Measurements from ENCODE around the gene SARNP. TPM values are rescaled to one million over a fixed set of nuclear protein-coding genes. Genes with fewer than 3 reads are reported as not detected.

Gene SARNP
- total RNA-seq, 3 donors from 2014 or later = 38.7 to 45.9 (median 41.3) TPM

- DNase-seq (no peak), ATAC-seq (no peak)
- Histone ChIP-seq H3K4me1 (ENCODE audit: low read depth) (peaks cover 32% of the 10 kb centered on the region), H3K4me3 (no peak overlapping the region), H3K9me3 (no peaks in the 10 kb centered on the region), H3K36me3 (ENCODE audit: low read depth) (peaks cover 13% of the 10 kb centered on the region)
- intact Hi-C loops (cut with DNase I, micrococcal nuclease) = loop anchor here in 1 of 2 donors (10.0 kb wide), 1 partner anchor 116 kb away; the partner anchor contains the start of gene DGKA
- TF ChIP-seq, protein P1, sequence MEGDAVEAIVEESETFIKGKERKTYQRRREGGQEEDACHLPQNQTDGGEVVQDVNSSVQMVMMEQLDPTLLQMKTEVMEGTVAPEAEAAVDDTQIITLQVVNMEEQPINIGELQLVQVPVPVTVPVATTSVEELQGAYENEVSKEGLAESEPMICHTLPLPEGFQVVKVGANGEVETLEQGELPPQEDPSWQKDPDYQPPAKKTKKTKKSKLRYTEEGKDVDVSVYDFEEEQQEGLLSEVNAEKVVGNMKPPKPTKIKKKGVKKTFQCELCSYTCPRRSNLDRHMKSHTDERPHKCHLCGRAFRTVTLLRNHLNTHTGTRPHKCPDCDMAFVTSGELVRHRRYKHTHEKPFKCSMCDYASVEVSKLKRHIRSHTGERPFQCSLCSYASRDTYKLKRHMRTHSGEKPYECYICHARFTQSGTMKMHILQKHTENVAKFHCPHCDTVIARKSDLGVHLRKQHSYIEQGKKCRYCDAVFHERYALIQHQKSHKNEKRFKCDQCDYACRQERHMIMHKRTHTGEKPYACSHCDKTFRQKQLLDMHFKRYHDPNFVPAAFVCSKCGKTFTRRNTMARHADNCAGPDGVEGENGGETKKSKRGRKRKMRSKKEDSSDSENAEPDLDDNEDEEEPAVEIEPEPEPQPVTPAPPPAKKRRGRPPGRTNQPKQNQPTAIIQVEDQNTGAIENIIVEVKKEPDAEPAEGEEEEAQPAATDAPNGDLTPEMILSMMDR (IDR thresholded peaks at IDR 0.05) = no peak
These were observed 1.4 kb upstream of the SARNP start for GRCh38 chr12:55818886-55819285.

DNA sequence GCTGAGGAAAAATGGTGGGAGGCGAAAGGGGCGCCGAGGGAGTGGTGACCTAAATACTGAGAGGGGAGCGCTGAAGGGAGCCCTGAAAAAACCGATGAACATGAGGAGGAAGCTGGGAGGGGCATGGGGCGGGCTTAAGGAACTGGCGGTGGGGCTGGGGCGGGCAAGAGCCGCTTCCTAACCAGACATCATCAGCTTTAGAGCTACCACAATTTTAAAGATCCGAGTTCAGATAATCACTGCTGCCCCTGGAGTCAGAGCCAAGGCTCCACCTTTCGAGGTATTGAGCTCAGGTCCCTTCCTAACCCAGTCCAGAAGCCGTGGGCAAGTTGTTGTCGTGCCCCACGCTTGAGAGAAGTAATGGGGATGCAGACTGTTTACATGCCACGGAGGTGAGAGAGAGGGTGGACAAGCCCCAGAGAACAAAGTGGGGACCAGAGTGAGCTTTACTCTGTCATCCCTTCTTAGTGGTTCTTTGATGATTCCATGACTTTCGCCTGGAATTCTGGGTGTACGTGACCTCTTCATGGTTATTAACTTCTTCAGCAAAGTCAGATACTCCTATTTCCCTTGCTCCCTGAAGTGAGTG is 710 bp upstream of the SARNP start:
- Histone ChIP-seq H3K4me3 (peak overlapping the region; percentile 67), H3K9me3 (no peaks in the 10 kb centered on the region), H3K36me3 (ENCODE audit: low read depth) (peaks cover 13% of the 10 kb centered on the region), H3K4me1 (ENCODE audit: low read depth) (peaks cover 32% of the 10 kb centered on the region)
- intact Hi-C loops (cut with DNase I, micrococcal nuclease) = loop anchor here in 1 of 2 donors (10.0 kb wide), 1 partner anchor 117 kb away; the partner anchor contains the start of gene DGKA
- TF ChIP-seq, protein P1 (IDR thresholded peaks at IDR 0.05) = no peak
- DNase-seq (no peak), ATAC-seq (peak; percentile 58)

DNA sequence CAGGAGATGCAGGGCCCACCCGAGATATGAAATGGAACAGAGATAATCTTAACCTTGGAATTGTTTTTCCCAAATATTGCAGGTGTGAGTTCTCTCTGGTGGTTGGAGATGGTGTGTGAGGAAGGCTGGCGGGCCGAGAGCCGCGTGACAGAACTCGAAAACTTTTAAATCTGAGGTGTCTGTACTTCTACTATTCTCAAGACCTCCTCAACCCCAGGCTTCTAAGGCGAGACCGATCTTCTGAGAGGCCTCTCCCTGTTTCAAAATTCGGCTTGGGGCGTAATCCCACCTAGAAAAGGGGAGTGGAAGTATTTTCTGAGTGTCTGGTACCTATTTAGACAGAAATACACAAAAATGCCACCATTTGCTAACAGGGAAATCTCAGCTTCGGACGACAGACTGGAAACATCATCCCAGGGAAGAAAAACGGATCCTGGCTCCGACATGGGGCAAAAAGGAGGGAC is 611 bp downstream of the SARNP start:
- peaks cover 32% of the 10 kb centered on the region for H3K4me1 ChIP-seq (ENCODE audit: low read depth)
- no peak for DNase-seq
- ATAC-seq = no peak
- H3K9me3 ChIP-seq = no peaks in the 10 kb centered on the region
- TF ChIP-seq, protein P1 (IDR thresholded peaks at IDR 0.05) = no peak
- H3K36me3 ChIP-seq (ENCODE audit: low read depth) = peaks cover 13% of the 10 kb centered on the region
- intact Hi-C loops (cut with DNase I, micrococcal nuclease) = loop anchor here in 1 of 2 donors (10.0 kb wide), 1 partner anchor 118 kb away; the partner anchor contains the start of gene DGKA
- H3K4me3 ChIP-seq = peak overlapping the region; percentile 67

DNA sequence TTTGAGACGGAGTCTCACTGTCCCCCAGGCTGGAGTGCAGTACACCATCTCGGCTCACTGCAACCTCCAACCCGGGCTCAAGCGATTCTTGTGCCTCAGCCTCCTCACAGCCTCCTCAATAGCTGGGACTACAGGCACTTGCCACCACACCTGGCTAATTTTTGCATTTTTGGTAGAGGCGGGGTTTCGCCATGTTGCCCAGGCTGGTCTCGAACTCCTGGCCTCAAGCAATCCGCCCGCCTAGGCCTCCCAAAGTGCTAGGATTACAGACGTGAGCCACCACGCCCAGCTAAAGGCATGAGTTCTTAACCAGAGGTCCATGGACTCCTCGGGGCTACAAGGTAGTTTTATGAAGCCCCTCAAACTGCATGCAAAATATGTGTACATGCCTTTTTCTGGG is 2.1 kb downstream of the SARNP start:
- Histone ChIP-seq H3K36me3 (ENCODE audit: low read depth) (peaks cover 10% of the 10 kb centered on the region), H3K4me1 (ENCODE audit: low read depth) (peaks cover 32% of the 10 kb centered on the region), H3K4me3 (no peak overlapping the region), H3K9me3 (no peaks in the 10 kb centered on the region)
- intact Hi-C loops (cut with DNase I, micrococcal nuclease) = loop anchor here in 1 of 2 donors (10.0 kb wide), 1 partner anchor 119 kb away; the partner anchor contains the start of gene DGKA
- DNase-seq (no peak), ATAC-seq (no peak)
- TF ChIP-seq, protein P1 (IDR thresholded peaks at IDR 0.05) = no peak

GRCh38 chr12:55814257-55814656 is 3.3 kb downstream of the SARNP start:
- peaks cover 29% of the 10 kb centered on the region for H3K4me1 ChIP-seq (ENCODE audit: low read depth)
- no peak for ATAC-seq
- intact Hi-C loops (cut with DNase I, micrococcal nuclease) = loop anchor here in 1 of 2 donors (10.0 kb wide), 1 partner anchor 121 kb away; the partner anchor contains the start of gene DGKA

More at GRCh38 chr12:55814257-55814656, 3.3 kb downstream of the SARNP start:
- Histone ChIP-seq H3K36me3 (ENCODE audit: low read depth) (peaks cover 5% of the 10 kb centered on the region), H3K4me3 (no peak overlapping the region), H3K9me3 (no peaks in the 10 kb centered on the region)
- TF ChIP-seq, protein P1 (IDR thresholded peaks at IDR 0.05) = no peak
- DNase-seq = no peak

All from mucosa of descending colon (tissue), 3 donors.